AG04449 (cell line): ENCODE data around the gene TMEM94.

ENCODE experiments used
- CTCF ChIA-PET: fragments of 350-600 bp; formaldehyde crosslinking; extraction: SDS; loops from one replicate; lab custom pipeline; 2021; ENCODE audit warnings: antibody characterized with exemption; lab: Yijun Ruan, JAX
- POLR2A ChIA-PET: fragments of 400-600, 350-600 bp; formaldehyde crosslinking; extraction: SDS; loops from one replicate; lab custom pipeline; 2020; ENCODE audit warnings: antibody characterized with exemption, inconsistent platforms; lab: Yijun Ruan, JAX
- DNase-seq: peaks from one replicate; pipeline ENCODE4 v3.0.0-alpha.2; 2010; ENCODE audit warnings: low read depth, low spot score
- H3K4me3 ChIP-seq: 2 replicates; pipeline ENCODE4 v1.5.1; 2011; ENCODE audit warnings: low read depth, mild to moderate bottlenecking, control low read depth, low read length
- TF ChIP-seq, protein P1 (sequence below): IDR thresholded peaks from one replicate; pipeline ENCODE4 v1.5.1; 2011; ENCODE audit warnings: mild to moderate bottlenecking, moderate library complexity, low read length, control low read depth, inconsistent platforms; ENCODE audit not compliant: insufficient read depth; ENCODE audit errors: missing control alignments

Gene TMEM94

DNA sequence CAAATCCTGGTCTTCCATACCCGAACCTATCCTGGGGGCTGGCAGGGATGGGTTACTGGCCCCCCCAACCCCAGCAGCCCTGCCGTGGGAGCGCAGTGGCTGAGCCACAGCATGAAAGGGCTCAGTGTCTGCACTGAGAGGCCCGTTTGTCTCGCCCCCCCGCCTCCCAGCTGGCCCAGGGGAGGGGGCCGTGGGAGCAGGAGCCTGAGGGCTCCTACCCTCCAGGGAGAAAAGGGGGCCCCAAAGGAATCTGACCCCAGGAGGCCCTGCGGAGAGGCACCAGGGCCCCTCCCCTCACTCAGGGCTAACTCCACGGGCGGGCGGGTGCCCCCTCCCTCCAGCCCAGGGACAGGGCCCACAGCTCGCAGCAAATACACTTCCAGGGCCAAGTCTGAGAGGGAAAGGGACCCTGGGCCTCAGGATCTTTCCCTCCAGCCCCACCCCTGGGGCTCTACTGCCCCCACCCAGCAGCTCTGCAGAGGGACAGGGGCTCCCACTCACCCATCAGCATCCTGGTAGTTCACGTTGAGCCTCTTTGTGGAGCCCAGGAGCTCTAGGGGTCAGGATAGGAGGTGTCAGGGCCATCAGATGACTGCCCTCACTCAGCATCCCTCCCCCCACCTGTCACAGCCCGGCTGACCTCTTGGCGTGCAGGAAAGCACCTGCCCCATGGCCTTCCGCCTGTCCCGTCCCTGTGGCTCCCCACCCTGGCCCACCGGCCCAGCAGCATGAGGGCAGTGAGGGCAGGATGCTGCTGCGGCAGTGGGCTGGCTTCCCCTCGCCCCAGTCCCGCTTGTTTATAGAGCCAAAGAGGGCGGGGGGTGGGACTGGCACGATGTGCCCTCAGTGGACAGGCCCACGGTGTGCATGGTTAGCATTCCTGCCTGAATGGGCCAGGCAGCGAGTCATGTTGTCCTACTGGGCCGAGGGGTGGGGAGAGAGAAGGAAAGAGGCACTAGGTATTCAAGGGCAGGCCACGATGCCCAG, 51.6 kb downstream of the TMEM94 start:
- TF ChIP-seq, protein P1, sequence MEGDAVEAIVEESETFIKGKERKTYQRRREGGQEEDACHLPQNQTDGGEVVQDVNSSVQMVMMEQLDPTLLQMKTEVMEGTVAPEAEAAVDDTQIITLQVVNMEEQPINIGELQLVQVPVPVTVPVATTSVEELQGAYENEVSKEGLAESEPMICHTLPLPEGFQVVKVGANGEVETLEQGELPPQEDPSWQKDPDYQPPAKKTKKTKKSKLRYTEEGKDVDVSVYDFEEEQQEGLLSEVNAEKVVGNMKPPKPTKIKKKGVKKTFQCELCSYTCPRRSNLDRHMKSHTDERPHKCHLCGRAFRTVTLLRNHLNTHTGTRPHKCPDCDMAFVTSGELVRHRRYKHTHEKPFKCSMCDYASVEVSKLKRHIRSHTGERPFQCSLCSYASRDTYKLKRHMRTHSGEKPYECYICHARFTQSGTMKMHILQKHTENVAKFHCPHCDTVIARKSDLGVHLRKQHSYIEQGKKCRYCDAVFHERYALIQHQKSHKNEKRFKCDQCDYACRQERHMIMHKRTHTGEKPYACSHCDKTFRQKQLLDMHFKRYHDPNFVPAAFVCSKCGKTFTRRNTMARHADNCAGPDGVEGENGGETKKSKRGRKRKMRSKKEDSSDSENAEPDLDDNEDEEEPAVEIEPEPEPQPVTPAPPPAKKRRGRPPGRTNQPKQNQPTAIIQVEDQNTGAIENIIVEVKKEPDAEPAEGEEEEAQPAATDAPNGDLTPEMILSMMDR, result no peak
- ChIA-PET POLR2A (interaction anchor here (0.5 kb wide), 1 partner anchor 52 kb away, joined by 3 read pairs; no protein-coding TSS in a partner anchor), CTCF (interaction anchor here (1.1 to 1.8 kb wide), 5 partner anchors 9 to 242 kb away, joined by 3 to 7 read pairs (median 3); partner anchors contain the start of genes SMIM5 and TSEN54)
- DNase-seq, result no peak
- H3K4me3 ChIP-seq, result no peak overlapping the region

DNA sequence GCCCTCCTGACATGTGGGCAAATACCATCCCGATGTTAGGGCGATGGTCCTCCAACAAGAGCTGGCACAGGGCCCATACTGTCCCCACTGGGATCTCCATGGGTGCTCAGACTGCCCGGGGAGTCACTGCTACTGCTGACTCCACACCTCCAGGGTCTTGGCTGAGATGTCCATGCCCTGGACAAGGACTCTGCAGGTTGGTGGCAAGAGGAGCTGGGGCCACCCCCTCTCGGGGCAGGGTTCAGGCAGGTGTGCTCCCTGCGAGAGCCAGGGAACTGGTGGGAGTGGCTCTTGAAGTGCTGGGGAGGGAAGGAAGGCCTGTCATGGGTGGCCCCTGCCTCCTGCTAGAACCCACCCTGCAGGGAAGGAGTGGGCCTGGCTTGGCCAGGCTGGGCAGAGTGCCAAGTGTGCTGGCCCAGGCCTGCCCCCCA, 52.5 kb downstream of the TMEM94 start:
- TF ChIP-seq, protein P1, result no peak
- no peak for DNase-seq
- ChIA-PET POLR2A (no interaction called here), CTCF (interaction anchor here (1.1 to 1.8 kb wide), 3 partner anchors 8 to 241 kb away, joined by 3 to 7 read pairs (median 3); partner anchors contain the start of gene TSEN54)
- no peak overlapping the region for H3K4me3 ChIP-seq

DNA sequence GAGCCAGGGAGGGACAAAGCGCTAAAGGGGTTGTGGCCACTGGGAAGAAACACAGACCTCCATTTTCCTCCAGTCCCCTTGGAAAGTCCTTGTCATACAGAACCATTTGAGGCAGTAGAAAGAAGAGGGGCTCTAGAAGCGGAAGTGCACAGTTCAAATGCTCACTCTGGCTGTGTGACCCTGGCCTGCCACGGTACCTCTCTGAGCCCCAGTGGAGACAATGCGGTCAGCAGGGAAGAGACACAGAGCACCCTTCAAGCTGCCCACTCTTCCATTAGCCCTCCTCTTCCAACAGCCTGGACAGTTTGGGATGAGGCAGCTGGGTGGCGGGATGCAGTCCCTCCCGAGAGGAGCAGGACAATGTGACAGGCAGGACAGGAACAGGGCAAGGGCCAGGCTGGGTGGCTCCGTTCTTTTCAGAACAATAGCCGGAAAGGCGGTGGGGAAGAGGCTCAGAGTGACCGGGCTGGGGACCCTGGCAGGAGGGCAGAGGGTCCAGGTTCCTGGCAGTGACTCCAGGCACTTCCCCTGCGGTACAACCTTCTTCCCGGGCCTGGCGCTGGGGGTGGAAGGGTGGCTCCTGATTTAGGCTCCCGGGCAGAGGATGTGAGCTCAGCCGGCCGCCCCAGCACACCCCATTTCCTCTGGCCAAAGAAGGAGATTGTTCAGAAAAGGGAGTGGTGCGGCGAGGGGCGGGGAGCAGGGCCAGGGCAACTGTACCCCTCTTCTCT, 53.3 kb downstream of the TMEM94 start:
- no peak overlapping the region for H3K4me3 ChIP-seq
- TF ChIP-seq, protein P1, result no peak
- no peak for DNase-seq
- ChIA-PET CTCF (interaction anchor here (0.8 kb wide), 2 partner anchors 12 to 115 kb away, joined by 3 to 5 read pairs; no protein-coding TSS in a partner anchor), POLR2A (no interaction called here)

DNA sequence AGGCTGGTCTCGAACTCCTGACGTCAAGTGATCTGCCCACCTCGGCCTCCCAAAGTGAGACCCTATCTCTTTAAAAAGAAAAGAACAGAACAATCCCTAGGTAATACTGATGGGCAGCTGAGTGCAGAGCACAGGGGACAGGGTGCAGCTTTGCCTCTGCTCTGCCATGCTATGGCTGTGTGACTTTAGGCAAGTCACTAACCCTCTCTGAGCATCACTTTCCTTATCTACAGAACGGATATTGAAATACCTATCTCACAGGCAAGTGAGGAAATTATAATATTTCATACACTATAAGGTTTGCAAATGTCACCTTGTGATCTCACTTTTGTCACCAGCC, 54.8 kb downstream of the TMEM94 start:
- CTCF ChIA-PET, result interaction anchor here (1.5 kb wide), 1 partner anchor 28 kb away, joined by 4 read pairs; no protein-coding TSS in a partner anchor
- no peak for DNase-seq
- TF ChIP-seq, protein P1, result no peak
- POLR2A ChIA-PET, result interaction anchor here (1.1 kb wide), 1 partner anchor 21 kb away, joined by 3 read pairs; no protein-coding TSS in a partner anchor
- no peak overlapping the region for H3K4me3 ChIP-seq

DNA sequence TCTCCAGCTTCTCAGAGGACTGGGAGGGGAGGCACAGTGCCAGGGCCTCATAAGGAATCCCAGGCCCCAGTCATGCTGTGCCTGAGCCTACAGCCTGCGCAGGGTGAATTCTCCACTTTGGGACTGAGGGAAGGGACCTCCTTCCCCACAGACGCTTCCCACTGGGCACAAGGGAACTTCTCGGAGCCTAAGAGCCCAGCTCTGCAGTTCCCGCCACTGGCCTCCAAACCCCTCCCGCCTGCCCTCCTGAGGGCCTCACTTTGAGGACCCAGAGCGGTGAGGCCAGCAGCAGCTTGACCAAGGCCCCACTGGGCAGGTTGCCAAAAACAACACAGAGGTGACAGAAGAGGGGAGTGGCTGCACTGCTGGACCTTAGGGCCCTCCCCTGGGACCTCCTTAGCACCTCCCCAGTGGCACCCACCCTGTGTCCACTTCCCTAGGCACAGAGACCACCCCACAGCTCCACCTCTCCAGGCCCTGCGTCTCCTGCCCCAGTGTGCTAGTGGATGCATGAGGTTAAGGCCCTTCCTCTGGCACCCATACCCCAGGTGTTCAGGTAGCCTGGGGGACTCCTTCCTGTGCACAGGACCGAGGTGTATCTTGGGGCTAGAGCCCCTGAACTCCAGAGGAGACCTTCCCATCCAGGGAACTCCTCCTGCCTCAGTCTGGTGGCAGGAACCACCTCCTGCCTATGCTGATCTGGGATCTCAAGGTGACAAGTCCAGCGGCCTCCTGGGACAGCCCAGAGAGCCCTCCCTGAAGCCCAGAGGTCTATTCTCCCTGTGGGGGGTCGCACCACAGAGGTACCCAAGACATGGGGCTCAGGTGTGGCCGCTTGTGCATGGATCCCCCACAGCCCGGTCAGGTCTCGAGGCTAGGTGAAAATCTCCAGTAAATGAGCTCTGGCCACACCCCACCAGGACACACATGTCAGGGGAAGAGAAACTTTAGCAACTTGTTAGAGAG, 55.5 kb downstream of the TMEM94 start:
- TF ChIP-seq, protein P1, result no peak
- ChIA-PET POLR2A (interaction anchor here (1.1 kb wide), 1 partner anchor 22 kb away, joined by 3 read pairs; no protein-coding TSS in a partner anchor), CTCF (interaction anchor here (1.0 to 2.5 kb wide), 5 partner anchors 9 to 236 kb away, joined by 3 to 11 read pairs (median 4); no protein-coding TSS in a partner anchor)
- no peak overlapping the region for H3K4me3 ChIP-seq
- DNase-seq, result no peak
